Uterus (tissue), 2 donors: Measurements from ENCODE around the gene BUB1B.

Experiments
- POLR2A ChIP-seq, 2 donors: fragments of 450-650 bp; IDR thresholded peaks; one replicate each; pipeline ENCODE4 v1.6.1; 2016; ENCODE audit warnings: antibody characterized with exemption in 2 of 2, mild to moderate bottlenecking in 1 of 2, moderate library complexity in 1 of 2
- TF ChIP-seq, protein P1 (sequence below), 4 experiments: fragments of 200-600 bp in 2 of 4; fragments of 450-650 bp in 2 of 4; sonication (generic) in 2 of 4; IDR thresholded peaks; one replicate each; pipeline ENCODE4 v1.5.1; 2016 to 2019; ENCODE audit warnings: antibody characterized with exemption in 4 of 4, mild to moderate bottlenecking in 2 of 4, moderate library complexity in 1 of 4

- TF ChIP-seq, protein P1, sequence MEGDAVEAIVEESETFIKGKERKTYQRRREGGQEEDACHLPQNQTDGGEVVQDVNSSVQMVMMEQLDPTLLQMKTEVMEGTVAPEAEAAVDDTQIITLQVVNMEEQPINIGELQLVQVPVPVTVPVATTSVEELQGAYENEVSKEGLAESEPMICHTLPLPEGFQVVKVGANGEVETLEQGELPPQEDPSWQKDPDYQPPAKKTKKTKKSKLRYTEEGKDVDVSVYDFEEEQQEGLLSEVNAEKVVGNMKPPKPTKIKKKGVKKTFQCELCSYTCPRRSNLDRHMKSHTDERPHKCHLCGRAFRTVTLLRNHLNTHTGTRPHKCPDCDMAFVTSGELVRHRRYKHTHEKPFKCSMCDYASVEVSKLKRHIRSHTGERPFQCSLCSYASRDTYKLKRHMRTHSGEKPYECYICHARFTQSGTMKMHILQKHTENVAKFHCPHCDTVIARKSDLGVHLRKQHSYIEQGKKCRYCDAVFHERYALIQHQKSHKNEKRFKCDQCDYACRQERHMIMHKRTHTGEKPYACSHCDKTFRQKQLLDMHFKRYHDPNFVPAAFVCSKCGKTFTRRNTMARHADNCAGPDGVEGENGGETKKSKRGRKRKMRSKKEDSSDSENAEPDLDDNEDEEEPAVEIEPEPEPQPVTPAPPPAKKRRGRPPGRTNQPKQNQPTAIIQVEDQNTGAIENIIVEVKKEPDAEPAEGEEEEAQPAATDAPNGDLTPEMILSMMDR (IDR thresholded peaks at IDR 0.05) = no peak
- TF ChIP-seq POLR2A (IDR thresholded peaks at IDR 0.05) = no peak
Observed at GRCh38 chr15:40234783-40235182, 73.9 kb downstream of the BUB1B start.
